Activated gamma-delta T cell treated with Interleukin-2 at 50 U/mL for 16 hours (primary cell): ENCODE results near the gene FGF1.

Experiments used
- DNase-seq: peaks from one replicate; pipeline ENCODE4 v3.0.0-alpha.2; 2020

The FGF1 gene

GRCh38 chr5:142640316-142641005 is 45.4 kb downstream of the FGF1 start:
- DNase-seq = no peak

- no peak for DNase-seq
Measured at GRCh38 chr5:142639455-142639854, 46.4 kb downstream of the FGF1 start.

GRCh38 chr5:142637871-142638270 is 48.0 kb downstream of the FGF1 start:
- no peak for DNase-seq

GRCh38 chr5:142636698-142637324 is 49.1 kb downstream of the FGF1 start:
- no peak for DNase-seq

GRCh38 chr5:142636093-142636492 is 49.8 kb downstream of the FGF1 start:
- DNase-seq = no peak

GRCh38 chr5:142634216-142635011 is 51.5 kb downstream of the FGF1 start:
- DNase-seq = no peak

- DNase-seq = no peak
Measured at GRCh38 chr5:142630927-142631539, 54.9 kb downstream of the FGF1 start.

GRCh38 chr5:142627383-142628217 is 58.3 kb downstream of the FGF1 start:
- no peak for DNase-seq

GRCh38 chr5:142626786-142627185 is 59.1 kb downstream of the FGF1 start:
- DNase-seq = no peak

- no peak for DNase-seq
Measured at GRCh38 chr5:142626099-142626498, 59.8 kb downstream of the FGF1 start.

- no peak for DNase-seq
Measured at GRCh38 chr5:142621227-142621626, 64.7 kb downstream of the FGF1 start.

GRCh38 chr5:142619815-142620214 is 66.1 kb downstream of the FGF1 start:
- no peak for DNase-seq

GRCh38 chr5:142618130-142618523 is 67.8 kb downstream of the FGF1 start:
- DNase-seq = no peak

- DNase-seq = no peak
Measured at GRCh38 chr5:142617416-142618129, 68.3 kb downstream of the FGF1 start.

- DNase-seq = no peak
Measured at GRCh38 chr5:142615948-142616347, 69.9 kb downstream of the FGF1 start.

- no peak for DNase-seq
Measured at GRCh38 chr5:142614054-142614453, 71.8 kb downstream of the FGF1 start.

GRCh38 chr5:142613271-142613671 is 72.6 kb downstream of the FGF1 start:
- no peak for DNase-seq

- no peak for DNase-seq
Measured at GRCh38 chr5:142612494-142613270, 73.2 kb downstream of the FGF1 start.

- peak; percentile 60 for DNase-seq
Measured at GRCh38 chr5:142611154-142611553, 74.7 kb downstream of the FGF1 start.

GRCh38 chr5:142610176-142611001 is 75.5 kb downstream of the FGF1 start:
- no peak for DNase-seq
